DOHH2 (cell line): ENCODE data around the gene PHC1.

Experiments used
- H3F3A ChIP-seq: fragments of 200-600 bp; sonication (generic), shearing (Covaris generic); 2 replicates; pipeline ENCODE4 v1.6.0; 2016; ENCODE audit warnings: antibody characterized with exemption, mild to moderate bottlenecking; ENCODE audit not compliant: control insufficient read depth, insufficient read depth
- H3K27ac ChIP-seq: fragments of 200-600 bp; sonication (generic); 2 replicates; pipeline ENCODE4 v1.5.1; 2014; ENCODE audit warnings: low read depth, mild to moderate bottlenecking, low read length, moderate library complexity
- H3K27me3 ChIP-seq: fragments of 200-600 bp; sonication (generic); 2 replicates; pipeline ENCODE4 v1.6.1; 2014; ENCODE audit warnings: mild to moderate bottlenecking, low read length, mixed read lengths; ENCODE audit not compliant: control insufficient read depth
- H3K36me3 ChIP-seq: fragments of 200-600 bp; sonication (generic); 2 replicates; pipeline ENCODE4 v1.6.1; 2014; ENCODE audit warnings: mild to moderate bottlenecking, low read length, moderate library complexity, mixed read lengths; ENCODE audit not compliant: control insufficient read depth
- H3K4me1 ChIP-seq: fragments of 200-600 bp; sonication (generic); 2 replicates; pipeline ENCODE4 v1.6.1; 2014; ENCODE audit warnings: mild to moderate bottlenecking, low read length, mixed read lengths; ENCODE audit not compliant: control insufficient read depth
- H3K4me2 ChIP-seq: fragments of 200-600 bp; sonication (generic); 2 replicates; pipeline ENCODE4 v1.6.0; 2014; ENCODE audit warnings: mild to moderate bottlenecking, low read length, moderate library complexity
- H3K4me3 ChIP-seq: fragments of 200-600 bp; sonication (generic); 2 replicates; pipeline ENCODE4 v1.5.1; 2014; ENCODE audit warnings: mild to moderate bottlenecking, low read length, mixed read lengths
- H3K79me2 ChIP-seq: fragments of 200-600 bp; sonication (generic); 2 replicates; pipeline ENCODE4 v1.6.1; 2014; ENCODE audit warnings: mild to moderate bottlenecking, low read length, mixed read lengths; ENCODE audit not compliant: control insufficient read depth
- H3K9me2 ChIP-seq: fragments of 200-600 bp; sonication (generic); replicated peaks from 2 replicates; pipeline ENCODE4 v1.6.1; 2014; ENCODE audit warnings: mild to moderate bottlenecking, low read length, mixed read lengths; ENCODE audit not compliant: control insufficient read depth
- H3K9me3 ChIP-seq: fragments of 200-600 bp; sonication (generic); 2 replicates; pipeline ENCODE4 v1.6.1; 2014; ENCODE audit warnings: antibody characterized with exemption, low read length, mixed read lengths; ENCODE audit not compliant: control insufficient read depth, insufficient read depth
- H4K20me1 ChIP-seq: fragments of 200-600 bp; sonication (generic); 2 replicates; pipeline ENCODE4 v1.6.0; 2014; ENCODE audit warnings: low read depth, mild to moderate bottlenecking, antibody characterized with exemption, low read length, moderate library complexity; ENCODE audit not compliant: control insufficient read depth, insufficient read depth
- CTCF ChIP-seq: fragments of 200-600 bp; sonication (generic); IDR thresholded peaks from one replicate; pipeline ENCODE4 v1.5.1; 2014; ENCODE audit warnings: antibody characterized with exemption, mild to moderate bottlenecking, low read depth, low read length; ENCODE audit not compliant: poor library complexity, severe bottlenecking
- EZH2phosphoT487 ChIP-seq: fragments of 200-600 bp; sonication (generic); IDR thresholded peaks from 2 replicates; pipeline ENCODE4 v1.6.1; 2017; ENCODE audit warnings: borderline replicate concordance, mild to moderate bottlenecking, antibody characterized with exemption, low read length, moderate library complexity, mixed read lengths

PHC1 gene

GRCh38 chr12:8911606-8912268 is 2.6 kb upstream of the PHC1 start:
- H3K36me3 ChIP-seq: no peaks in the 10 kb centered on the region
- peak overlapping the region; percentile 43 for H3K4me2 ChIP-seq
- no peaks in the 10 kb centered on the region for H3K27me3 ChIP-seq
- H3K4me1 ChIP-seq: peaks cover 59% of the 10 kb centered on the region
- H3F3A ChIP-seq: peaks cover 22% of the 10 kb centered on the region
- no peak overlapping the region for H3K27ac ChIP-seq
- peak overlapping the region; percentile 24 for H3K4me3 ChIP-seq
- no peaks in the 10 kb centered on the region for H3K9me3 ChIP-seq
- no peak for TF ChIP-seq CTCF
- no peak for TF ChIP-seq EZH2phosphoT487
- H3K9me2 ChIP-seq: no peaks in the 10 kb centered on the region
- no peaks in the 10 kb centered on the region for H4K20me1 ChIP-seq
- H3K79me2 ChIP-seq: peaks cover 20% of the 10 kb centered on the region

- TF ChIP-seq EZH2phosphoT487 (no peak), CTCF (peak; percentile 48)
- H3K4me3 ChIP-seq: no peak overlapping the region; the same call in 1 of the 2 replicates
- H3K36me3 ChIP-seq: no peaks in the 10 kb centered on the region
- H3K27me3 ChIP-seq: no peaks in the 10 kb centered on the region
- H3K9me3 ChIP-seq: no peaks in the 10 kb centered on the region
- H3K4me1 ChIP-seq: peaks cover 51% of the 10 kb centered on the region
- H3K79me2 ChIP-seq: peaks cover 26% of the 10 kb centered on the region
- H3K4me2 ChIP-seq: peak overlapping the region; percentile 83
- H4K20me1 ChIP-seq: no peaks in the 10 kb centered on the region
- H3K9me2 ChIP-seq: no peaks in the 10 kb centered on the region
- no peak overlapping the region for H3K27ac ChIP-seq
- peaks cover 22% of the 10 kb centered on the region for H3F3A ChIP-seq
Measured at GRCh38 chr12:8912914-8913313, 1.4 kb upstream of the PHC1 start.

GRCh38 chr12:8913702-8914032 is 642 bp upstream of the PHC1 start:
- Histone ChIP-seq H3K27me3 (no peaks in the 10 kb centered on the region), H3K9me2 (no peaks in the 10 kb centered on the region), H3K79me2 (peaks cover 26% of the 10 kb centered on the region), H3K4me3 (peak overlapping the region; percentile 75), H3F3A (peaks cover 22% of the 10 kb centered on the region), H3K27ac (peak overlapping the region; percentile 75), H3K4me2 (peak overlapping the region; percentile 83), H3K36me3 (peaks cover 4% of the 10 kb centered on the region), H3K4me1 (peaks cover 51% of the 10 kb centered on the region), H4K20me1 (no peaks in the 10 kb centered on the region), H3K9me3 (no peaks in the 10 kb centered on the region)
- TF ChIP-seq CTCF: no peak
- no peak for TF ChIP-seq EZH2phosphoT487
